HG02852 (cell line): ENCODE measurements around the gene CDK14.
"Not testable (repeated sequence)": the region's sequence is repeated elsewhere in the genome, so short reads cannot be mapped to it uniquely, and the experiment has no call there.

ENCODE experiments used
- ATAC-seq: cut with Tn5 transposase; IDR thresholded peaks from one replicate; pipeline ENCODE4 v1.9.1; 2021; ENCODE audit warnings: mild to moderate bottlenecking, moderate library complexity; ENCODE audit not compliant: unreplicated experiment

CDK14 gene

GRCh38 chr7:91135300-91135699, 539.2 kb downstream of the CDK14 start:
- ATAC-seq = no peak

DNA sequence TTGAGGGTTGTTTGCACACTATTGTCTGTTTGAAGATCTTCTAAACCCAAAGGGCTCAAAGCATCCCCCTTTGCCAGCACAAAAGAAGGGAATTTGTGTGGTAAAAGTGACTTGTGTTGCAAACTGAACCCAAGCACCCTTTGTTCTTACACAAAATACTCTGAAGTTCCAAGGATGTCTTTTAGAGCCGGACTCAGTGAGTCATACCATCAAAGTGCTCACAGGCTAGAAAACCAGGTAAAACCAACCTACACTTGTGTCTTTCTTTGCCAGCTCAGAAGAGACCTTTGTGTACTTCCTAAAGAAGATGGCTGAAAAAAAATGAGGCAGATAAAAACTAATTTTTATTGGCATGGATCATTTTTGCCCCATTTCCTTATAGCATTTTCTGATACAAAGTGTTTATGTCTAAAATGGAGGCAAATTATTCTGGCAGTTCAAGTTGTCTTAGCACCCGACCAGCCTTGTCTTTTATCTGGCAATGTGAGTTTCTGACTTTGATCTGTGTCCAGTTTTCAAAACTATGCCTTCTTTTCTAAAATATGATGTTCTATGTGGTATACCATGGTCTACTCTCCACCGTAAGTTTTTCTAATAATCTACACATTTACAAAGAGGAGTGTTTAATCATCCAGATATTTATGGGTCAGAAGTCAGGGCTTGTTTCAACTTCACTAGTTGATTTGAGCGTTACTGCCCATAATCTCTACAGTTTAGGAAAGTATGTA, 539.7 kb downstream of the CDK14 start:
- ATAC-seq = no peak

DNA sequence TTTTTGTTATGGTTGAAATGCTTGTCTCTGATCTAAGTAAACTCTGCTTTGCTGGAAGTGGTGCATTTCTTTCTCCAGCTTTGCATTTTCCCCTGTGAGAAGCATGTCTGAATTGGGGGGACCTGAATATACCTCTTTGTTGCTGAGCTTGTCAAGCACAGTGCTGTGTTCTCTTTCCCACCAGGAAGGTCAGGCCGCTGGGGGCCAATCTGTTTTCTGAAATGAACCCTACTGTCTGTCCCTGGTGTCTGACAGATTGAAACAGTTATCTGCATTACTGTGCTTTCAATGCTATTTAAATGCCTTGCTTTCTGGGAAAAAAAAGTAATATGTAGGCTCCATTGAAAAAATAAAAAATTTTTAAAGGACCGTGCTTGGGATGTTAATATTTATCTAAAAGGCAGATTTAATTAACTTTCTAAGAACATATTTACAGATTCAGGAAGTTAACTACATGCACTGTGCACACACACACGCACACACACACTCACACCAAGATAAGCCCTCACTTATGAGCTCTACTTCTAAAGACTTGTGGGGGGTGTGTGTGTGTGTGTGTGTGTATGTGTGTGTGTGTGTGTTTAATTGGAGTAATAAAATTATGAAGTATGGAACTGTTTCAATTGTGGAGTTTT, 541.1 kb downstream of the CDK14 start:
- no peak for ATAC-seq

DNA sequence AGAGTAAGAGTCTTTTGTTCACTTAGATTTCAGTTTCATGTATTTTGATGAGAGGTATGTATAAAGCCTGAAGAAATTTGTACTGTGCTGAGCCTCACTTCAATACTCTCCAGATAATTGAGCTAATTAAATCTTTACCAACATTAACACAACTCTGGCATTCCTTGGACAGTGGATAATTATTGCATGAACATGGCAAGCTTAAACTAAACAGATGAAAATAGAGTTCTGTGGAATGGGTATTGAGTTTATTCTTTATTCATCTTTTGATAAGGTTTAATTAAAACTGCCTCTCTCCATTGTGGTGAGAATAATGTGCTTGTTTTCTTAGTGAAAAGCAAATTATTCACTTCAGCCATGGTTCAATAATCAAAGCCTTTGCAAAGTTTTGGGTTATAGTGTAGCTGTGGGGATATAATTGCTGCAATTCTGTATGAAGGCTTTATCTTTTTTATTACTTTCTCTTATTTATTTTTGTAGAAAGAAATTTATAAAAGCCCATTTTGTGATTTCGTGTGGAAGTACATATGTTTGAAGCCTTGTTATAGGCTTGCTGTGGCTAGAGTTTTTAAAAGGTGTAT, 541.8 kb downstream of the CDK14 start:
- ATAC-seq = no peak

- ATAC-seq = no peak
These were observed 544.2 kb downstream of the CDK14 start for GRCh38 chr7:91140286-91140685.

DNA sequence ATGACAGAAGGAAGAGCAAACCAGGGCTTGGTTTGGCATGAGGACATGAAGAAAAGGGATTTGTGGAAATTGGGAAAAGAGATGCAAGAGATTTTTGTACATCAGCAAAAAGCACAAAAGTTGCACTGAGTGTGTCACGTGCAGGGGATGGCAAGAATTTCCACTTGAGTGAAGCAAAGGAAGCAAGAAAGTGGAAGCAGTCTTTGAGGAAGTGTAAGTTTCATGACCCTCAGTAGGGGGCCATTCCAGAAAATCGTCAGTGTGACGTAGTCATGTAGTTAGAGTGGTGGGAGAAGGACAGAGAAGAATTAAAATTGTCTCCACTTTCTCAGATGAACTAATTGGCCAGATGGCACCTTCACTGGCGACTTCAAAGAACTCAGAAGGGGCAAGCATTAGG, 544.9 kb downstream of the CDK14 start:
- ATAC-seq = no peak

DNA sequence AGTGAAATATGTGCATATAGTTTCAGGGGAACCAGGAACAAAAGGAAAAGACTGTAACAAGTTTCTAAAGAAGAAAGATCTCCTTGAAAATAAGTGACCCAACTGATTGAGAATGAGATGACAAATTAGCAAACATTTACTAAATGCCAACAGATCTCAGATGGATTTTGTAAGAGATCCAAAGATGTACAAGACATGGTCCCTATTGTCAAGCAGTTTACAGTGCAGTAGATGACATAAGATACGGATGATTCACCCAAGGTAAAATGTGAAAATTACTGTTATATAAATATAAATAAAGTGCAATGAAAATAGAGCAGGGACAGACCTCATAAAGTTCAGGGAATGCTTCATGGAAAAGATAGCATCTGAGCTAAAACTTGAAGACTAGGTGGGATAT, 546.6 kb downstream of the CDK14 start:
- no peak for ATAC-seq

DNA sequence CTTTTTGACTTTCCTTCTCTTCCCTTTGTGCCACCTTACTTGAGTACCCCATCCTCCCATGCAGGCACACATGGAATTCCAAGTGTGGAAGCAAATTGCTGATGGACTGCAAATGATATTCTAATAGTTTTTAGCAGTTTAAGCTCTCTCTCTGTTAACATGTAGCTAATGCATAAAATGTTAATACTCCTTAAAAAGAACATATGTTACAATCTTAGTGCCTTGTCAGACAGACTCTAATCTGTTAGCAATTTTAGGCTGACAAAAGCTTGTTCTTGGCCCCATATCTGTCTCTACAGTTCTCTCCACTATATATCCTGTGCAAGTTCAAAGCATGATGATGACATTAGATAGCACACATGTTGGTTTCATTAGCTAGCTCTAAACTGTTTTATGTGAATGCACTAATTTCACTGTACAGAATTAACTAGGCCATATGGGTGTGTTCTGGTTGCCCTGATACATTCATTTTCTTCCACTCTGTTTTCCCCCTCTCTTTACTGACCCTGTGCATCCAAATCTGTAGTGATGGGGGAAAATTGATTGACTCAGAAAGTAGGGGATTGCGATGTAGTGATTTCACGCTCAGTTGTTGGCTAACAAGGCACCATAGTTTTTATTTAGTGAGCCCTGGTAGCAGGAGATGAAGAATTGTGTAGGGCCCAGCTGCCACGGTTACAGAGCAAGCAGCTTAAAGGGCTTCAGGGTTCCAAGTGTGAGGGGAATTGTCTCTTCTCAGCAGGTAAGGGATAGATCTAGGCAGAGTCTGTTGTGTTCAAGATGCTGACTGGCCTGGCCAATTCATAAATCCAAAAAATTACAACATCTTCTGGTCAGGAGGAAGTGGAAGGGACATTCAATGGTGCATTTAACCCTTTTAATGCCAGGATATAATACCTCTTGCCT, 553.5 kb downstream of the CDK14 start:
- ATAC-seq = no peak

- ATAC-seq = no peak
These were observed 555.8 kb downstream of the CDK14 start for GRCh38 chr7:91151916-91152315.

GRCh38 chr7:91156316-91157185, 560.4 kb downstream of the CDK14 start:
- ATAC-seq = no peak

DNA sequence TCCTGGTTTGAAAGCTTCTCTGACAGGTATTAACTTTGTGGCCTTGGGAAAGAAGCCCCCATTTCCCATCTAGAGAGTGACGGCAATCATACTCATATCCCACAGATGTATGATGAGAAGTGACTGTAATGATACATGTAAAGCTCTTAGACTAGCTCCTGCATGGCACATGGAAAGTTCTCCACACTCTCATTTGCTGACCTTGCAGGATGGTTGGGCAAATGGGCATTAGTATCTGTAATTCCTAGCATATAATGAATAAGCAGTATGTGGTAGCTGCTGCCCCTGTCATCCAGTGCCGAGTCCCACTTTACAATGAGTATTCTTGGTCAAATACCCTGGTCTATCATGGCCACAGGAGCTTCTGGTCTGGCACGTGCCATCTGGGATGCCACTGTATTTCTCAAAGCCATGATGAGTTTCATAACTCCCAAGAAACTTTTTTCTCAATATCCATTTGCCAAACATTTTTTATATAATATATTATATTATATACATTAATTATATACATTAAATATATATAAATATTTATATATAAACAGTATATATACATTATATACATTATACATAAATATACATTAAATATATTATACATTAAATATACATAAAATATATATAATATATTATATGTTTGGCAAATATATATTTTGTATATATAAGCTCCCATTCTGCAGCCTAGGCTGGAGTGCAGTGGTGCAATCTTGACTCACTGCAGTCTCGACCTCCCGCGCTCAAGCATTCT, 561.6 kb downstream of the CDK14 start:
- no peak for ATAC-seq

- no peak for ATAC-seq
These were observed 566.3 kb downstream of the CDK14 start for GRCh38 chr7:91162436-91162835.

GRCh38 chr7:91164506-91164905, 568.4 kb downstream of the CDK14 start:
- ATAC-seq = no peak

DNA sequence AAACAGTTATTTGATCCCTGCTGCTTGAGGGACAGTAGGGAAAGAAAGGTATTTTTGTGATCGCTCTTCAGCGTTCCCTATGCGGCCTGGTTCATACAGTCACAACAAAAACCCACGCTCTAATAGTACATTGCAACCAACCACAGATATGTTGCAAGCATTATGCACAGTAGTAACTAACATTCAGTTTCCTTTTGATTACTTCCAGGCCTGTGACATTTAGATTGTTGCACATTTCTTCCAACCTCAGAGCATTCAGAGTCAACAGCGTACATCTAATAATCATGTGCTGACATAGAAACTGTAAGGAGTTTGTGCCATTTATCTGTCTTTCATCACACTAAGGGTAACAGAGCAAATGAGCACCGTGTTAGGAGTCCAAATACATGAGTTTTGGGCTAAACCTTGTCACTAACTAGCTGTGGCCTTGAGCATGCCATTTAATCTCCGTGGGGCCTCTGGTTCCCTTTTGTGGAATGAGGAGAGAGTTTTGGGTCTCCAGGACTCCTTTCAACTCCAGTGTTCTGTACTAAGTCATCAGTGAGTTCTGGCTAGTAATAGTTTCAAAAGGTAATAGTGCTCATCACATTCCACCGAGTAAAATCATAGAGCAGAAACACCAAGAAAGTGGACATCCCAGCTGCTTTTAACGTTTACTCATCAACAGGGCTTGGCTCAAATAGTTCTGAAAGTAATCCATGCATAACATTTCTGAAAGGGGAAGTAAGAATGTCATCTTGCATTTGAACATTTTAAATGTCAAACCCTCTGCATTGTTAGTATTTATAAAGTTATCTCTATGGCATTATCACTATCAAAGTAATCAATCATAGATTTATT, 569.1 kb downstream of the CDK14 start:
- ATAC-seq = peak; percentile 93

DNA sequence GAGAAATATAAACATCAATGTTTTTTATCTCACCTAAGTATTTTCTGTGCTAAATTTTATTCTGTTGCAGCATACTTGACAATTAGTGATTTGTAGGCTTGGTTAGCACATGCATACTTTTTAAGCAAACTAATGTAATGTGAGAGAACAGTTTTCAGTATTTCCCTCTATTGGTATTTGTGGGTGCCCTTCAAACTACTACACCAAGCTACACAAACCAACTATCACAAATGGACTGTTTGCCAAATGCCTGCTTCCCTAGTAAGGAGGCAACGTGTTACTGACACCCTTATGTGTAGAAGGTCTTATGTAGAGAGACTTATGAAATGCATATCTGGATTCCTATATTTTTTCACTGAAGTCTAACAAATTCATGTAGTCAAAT, 569.7 kb downstream of the CDK14 start:
- ATAC-seq = peak; percentile 30

DNA sequence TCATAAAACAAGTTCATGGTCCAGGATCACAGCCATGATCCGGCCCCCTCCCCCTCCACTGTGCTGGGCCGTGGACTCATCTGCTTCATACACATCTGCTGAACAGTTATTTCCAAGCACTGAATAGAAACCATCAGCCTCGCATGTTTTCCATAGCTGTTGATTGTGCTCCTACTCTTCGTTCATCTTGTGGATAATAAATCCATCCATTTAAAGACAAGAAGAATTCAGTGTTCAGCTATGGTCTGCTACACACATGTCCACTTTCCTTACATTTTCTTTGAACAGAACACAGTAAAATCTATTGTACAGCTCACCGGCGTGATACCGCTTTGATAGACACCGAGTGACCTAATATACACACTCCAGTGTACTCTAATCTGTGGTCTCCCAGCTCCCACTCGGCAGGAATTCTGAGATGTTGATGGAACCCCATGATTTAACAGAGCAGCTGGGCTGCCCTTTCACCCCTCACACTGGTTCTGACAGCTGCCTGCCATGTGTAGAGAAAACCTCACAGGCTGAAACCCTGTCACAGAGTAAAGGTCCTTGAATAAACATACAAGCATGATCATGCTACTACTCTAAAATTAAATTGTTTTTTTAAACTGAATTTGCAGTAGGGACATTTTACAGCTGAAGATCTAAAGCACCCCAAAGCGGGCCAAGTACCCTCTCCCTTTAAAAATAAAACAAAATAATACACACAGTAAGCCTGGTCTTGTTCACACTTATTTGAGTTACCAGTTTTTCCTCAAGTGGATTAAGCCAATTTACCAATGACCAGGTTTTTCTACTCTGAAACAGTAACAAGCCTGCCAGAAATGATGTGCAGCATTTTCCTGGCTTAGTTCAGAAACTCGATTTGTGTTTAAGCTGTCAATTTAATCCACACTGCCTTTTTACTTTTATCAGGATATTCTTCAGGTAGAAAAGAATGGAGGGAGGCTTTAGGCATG, 573.0 kb downstream of the CDK14 start:
- ATAC-seq = no peak

- no peak for ATAC-seq
These were observed 573.7 kb downstream of the CDK14 start for GRCh38 chr7:91169830-91170191.

- not testable (repeated sequence) for ATAC-seq
These were observed 577.1 kb downstream of the CDK14 start for GRCh38 chr7:91173265-91173664.
